Loucy (cell line): ENCODE data around the gene MBP.

ENCODE experiments used
- H2AFZ ChIP-seq: fragments of 200-600 bp; sonication (generic); 2 replicates; pipeline ENCODE4 v1.6.0; 2016; ENCODE audit warnings: antibody characterized with exemption, mild to moderate bottlenecking, low read length, moderate library complexity
- H3F3A ChIP-seq: fragments of 200-600 bp; 2 replicates; pipeline ENCODE4 v1.6.0; 2016; ENCODE audit warnings: antibody characterized with exemption, low read depth, mild to moderate bottlenecking
- H3K27me3 ChIP-seq: fragments of 200-600 bp; sonication (generic); 2 replicates; pipeline ENCODE4 v1.6.1; 2014; ENCODE audit warnings: low read length, mild to moderate bottlenecking; ENCODE audit not compliant: insufficient read depth, poor library complexity, severe bottlenecking
- H3K36me3 ChIP-seq: fragments of 200-600 bp; sonication (generic); 2 replicates; pipeline ENCODE4 v1.6.1; 2016; ENCODE audit warnings: low read length; ENCODE audit not compliant: insufficient read depth
- H3K4me1 ChIP-seq: fragments of 200-600 bp; sonication (generic); 2 replicates; pipeline ENCODE4 v1.5.1; 2014; ENCODE audit warnings: low read length, mild to moderate bottlenecking; ENCODE audit not compliant: insufficient read depth, poor library complexity, severe bottlenecking
- H3K4me2 ChIP-seq: fragments of 200-600 bp; sonication (generic); 2 replicates; pipeline ENCODE4 v1.6.0; 2014; ENCODE audit warnings: antibody characterized with exemption, low read length, low read depth, mild to moderate bottlenecking; ENCODE audit not compliant: poor library complexity, severe bottlenecking
- H3K4me3 ChIP-seq: fragments of 200-600 bp; sonication (generic); 2 replicates; pipeline ENCODE4 v1.5.1; 2014; ENCODE audit warnings: low read length, mild to moderate bottlenecking, mixed read lengths; ENCODE audit not compliant: poor library complexity, severe bottlenecking
- H3K79me2 ChIP-seq: fragments of 200-600 bp; sonication (generic); 2 replicates; pipeline ENCODE4 v1.6.1; 2014; ENCODE audit warnings: low read length; ENCODE audit not compliant: insufficient read depth
- H3K9ac ChIP-seq: fragments of 200-600 bp; sonication (generic); 2 replicates; pipeline ENCODE4 v1.6.0; 2014; ENCODE audit warnings: mild to moderate bottlenecking, low read depth, low read length, moderate library complexity; ENCODE audit not compliant: poor library complexity, severe bottlenecking
- H3K9me2 ChIP-seq: fragments of 200-600 bp; sonication (generic); replicated peaks from 2 replicates; pipeline ENCODE4 v1.6.1; 2016; ENCODE audit warnings: low read depth, low read length, mixed read lengths
- H3K9me3 ChIP-seq: fragments of 200-600 bp; sonication (generic); 2 replicates; pipeline ENCODE4 v1.6.1; 2014; ENCODE audit warnings: mild to moderate bottlenecking, antibody characterized with exemption, low read length, low read depth; ENCODE audit not compliant: insufficient read depth
- H4K20me1 ChIP-seq: fragments of 200-600 bp; sonication (generic); 2 replicates; pipeline ENCODE4 v1.6.0; 2014; ENCODE audit warnings: antibody characterized with exemption, low read length, mild to moderate bottlenecking; ENCODE audit not compliant: insufficient read depth, poor library complexity, severe bottlenecking
- EZH2phosphoT487 ChIP-seq: fragments of 200-600 bp; IDR thresholded peaks from 2 replicates; pipeline ENCODE4 v1.6.1; 2018; ENCODE audit warnings: antibody characterized with exemption, mild to moderate bottlenecking, moderate library complexity, borderline replicate concordance
- TF ChIP-seq, protein P1 (sequence below): fragments of 200-600 bp; sonication (generic); conservative IDR thresholded peaks from 2 replicates; pipeline ENCODE4 v1.5.1; 2014; ENCODE audit warnings: mild to moderate bottlenecking, antibody characterized with exemption, low read length

The MBP gene

DNA sequence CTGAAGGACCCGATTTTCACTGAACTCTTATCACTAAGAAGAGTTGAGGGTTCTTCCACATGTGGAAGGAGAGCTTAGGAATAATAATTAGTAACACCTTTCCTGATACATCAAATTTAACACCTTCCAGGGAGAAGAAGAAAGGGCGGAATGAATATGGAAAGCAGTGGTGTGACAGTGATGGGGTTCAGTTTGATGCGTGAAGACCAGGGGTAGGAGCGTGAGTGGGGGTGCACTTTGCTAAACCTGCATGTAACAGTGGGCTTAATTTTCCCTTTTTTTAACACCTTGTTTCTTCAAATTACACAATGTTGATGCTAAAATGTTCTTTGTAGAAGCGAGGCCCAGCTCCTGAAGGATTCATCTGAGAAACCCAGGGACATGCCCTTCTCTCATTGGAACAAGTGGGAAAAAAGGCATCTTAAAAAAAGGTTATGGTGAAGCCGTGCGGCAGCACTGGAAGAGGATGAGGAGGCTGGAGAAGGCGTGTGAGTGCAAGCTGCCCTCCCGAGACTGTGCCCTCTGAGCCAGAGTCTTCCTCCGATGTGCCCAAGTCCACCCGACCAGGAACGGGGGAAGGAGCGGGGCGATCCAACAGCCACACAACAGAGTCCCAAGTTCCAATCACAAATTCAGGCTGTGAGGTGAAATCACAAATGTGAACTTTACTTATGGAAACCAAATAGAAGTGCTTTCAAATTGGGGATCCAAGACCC is 80.8 kb downstream of the MBP start:
- Histone ChIP-seq H3F3A (peaks cover 5% of the 10 kb centered on the region), H3K9ac (peak overlapping the region; percentile 77), H3K9me3 (no peaks in the 10 kb centered on the region), H2AFZ (no peak overlapping the region), H3K4me1 (peaks cover 68% of the 10 kb centered on the region), H3K9me2 (no peaks in the 10 kb centered on the region), H3K79me2 (peaks cover 23% of the 10 kb centered on the region; the same call in 1 of the 2 replicates), H3K4me2 (peak overlapping the region; percentile 72), H4K20me1 (no peaks in the 10 kb centered on the region), H3K27me3 (no peaks in the 10 kb centered on the region), H3K36me3 (no peaks in the 10 kb centered on the region), H3K4me3 (no peak overlapping the region)
- TF ChIP-seq, protein P1, sequence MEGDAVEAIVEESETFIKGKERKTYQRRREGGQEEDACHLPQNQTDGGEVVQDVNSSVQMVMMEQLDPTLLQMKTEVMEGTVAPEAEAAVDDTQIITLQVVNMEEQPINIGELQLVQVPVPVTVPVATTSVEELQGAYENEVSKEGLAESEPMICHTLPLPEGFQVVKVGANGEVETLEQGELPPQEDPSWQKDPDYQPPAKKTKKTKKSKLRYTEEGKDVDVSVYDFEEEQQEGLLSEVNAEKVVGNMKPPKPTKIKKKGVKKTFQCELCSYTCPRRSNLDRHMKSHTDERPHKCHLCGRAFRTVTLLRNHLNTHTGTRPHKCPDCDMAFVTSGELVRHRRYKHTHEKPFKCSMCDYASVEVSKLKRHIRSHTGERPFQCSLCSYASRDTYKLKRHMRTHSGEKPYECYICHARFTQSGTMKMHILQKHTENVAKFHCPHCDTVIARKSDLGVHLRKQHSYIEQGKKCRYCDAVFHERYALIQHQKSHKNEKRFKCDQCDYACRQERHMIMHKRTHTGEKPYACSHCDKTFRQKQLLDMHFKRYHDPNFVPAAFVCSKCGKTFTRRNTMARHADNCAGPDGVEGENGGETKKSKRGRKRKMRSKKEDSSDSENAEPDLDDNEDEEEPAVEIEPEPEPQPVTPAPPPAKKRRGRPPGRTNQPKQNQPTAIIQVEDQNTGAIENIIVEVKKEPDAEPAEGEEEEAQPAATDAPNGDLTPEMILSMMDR, result no peak
- no peak for TF ChIP-seq EZH2phosphoT487

- H3K4me3 ChIP-seq, result no peak overlapping the region
- no peaks in the 10 kb centered on the region for H3K9me3 ChIP-seq
- no peaks in the 10 kb centered on the region for H3K9me2 ChIP-seq
- no peak overlapping the region for H2AFZ ChIP-seq
- no peak overlapping the region for H3K9ac ChIP-seq
- TF ChIP-seq EZH2phosphoT487, result no peak
- TF ChIP-seq, protein P1, result no peak
- H3K4me2 ChIP-seq, result no peak overlapping the region
- H3K79me2 ChIP-seq, result peaks cover 19% of the 10 kb centered on the region; the same call in 1 of the 2 replicates
- no peaks in the 10 kb centered on the region for H3K36me3 ChIP-seq
- H3K4me1 ChIP-seq, result peaks cover 52% of the 10 kb centered on the region
- H3K27me3 ChIP-seq, result no peaks in the 10 kb centered on the region
- H4K20me1 ChIP-seq, result no peaks in the 10 kb centered on the region
- H3F3A ChIP-seq, result no peaks in the 10 kb centered on the region
Measured at GRCh38 chr18:77049938-77050337, 82.6 kb downstream of the MBP start.

DNA sequence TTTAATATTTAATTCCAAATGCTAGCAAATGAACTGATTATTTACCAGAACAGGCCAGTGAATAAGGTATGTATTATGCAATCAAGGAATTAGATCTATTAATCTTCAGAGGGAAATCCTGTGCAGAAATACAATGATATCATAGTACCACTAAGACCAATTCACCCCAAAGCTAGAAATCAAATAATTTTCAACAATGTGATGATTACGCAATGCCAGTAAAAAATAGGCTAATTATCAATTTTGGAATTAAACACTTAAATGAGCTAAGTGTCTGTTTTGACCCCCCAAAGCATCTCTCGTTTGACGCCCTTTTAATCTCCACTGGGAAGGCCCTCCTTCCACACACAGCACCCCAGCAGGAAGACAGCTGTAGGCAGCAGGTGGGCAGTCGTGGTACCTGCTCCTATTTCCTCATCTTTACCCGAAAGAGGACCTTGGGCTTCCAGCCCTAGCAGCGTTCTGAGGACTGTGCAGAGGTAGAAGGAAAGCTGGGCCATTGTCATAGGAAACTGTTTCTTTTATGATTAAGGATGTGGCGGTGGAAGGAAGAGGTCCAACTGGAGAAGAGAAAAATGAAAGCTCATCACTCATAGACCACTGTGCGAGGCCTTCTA is 84.7 kb downstream of the MBP start:
- H2AFZ ChIP-seq, result no peak overlapping the region

More for the DNA sequence above, 84.7 kb downstream of the MBP start:
- Histone ChIP-seq H3K9me3 (no peaks in the 10 kb centered on the region), H3F3A (no peaks in the 10 kb centered on the region), H3K4me1 (peaks cover 32% of the 10 kb centered on the region), H3K79me2 (peaks cover 8% of the 10 kb centered on the region; the same call in 1 of the 2 replicates), H3K4me3 (no peak overlapping the region), H3K36me3 (no peaks in the 10 kb centered on the region), H3K27me3 (no peaks in the 10 kb centered on the region), H4K20me1 (no peaks in the 10 kb centered on the region), H3K9me2 (no peaks in the 10 kb centered on the region), H3K9ac (no peak overlapping the region), H3K4me2 (no peak overlapping the region)
- TF ChIP-seq EZH2phosphoT487, result no peak
- TF ChIP-seq, protein P1, result no peak
